Activated naive CD8-positive, alpha-beta T cell (primary cell): ENCODE data around the gene PDE9A.
"Not testable (repeated sequence)": the region's sequence is repeated elsewhere in the genome, so short reads cannot be mapped to it uniquely, and the experiment has no call there.

Experiments
- H3K27ac Mint-ChIP-seq: one replicate; pipeline ENCODE4 v1.8.0; 2021; ENCODE audit warnings: mixed read lengths
- H3K27me3 Mint-ChIP-seq: one replicate; pipeline ENCODE4 v1.8.0; 2021; ENCODE audit warnings: mixed read lengths
- H3K36me3 Mint-ChIP-seq: one replicate; pipeline ENCODE4 v1.8.0; 2021; ENCODE audit warnings: mixed read lengths
- H3K4me1 Mint-ChIP-seq: one replicate; pipeline ENCODE4 v1.8.0; 2021; ENCODE audit warnings: low read depth, mixed read lengths
- H3K4me3 Mint-ChIP-seq: one replicate; pipeline ENCODE4 v1.8.0; 2021; ENCODE audit warnings: mild to moderate bottlenecking, mixed read lengths
- H3K9me3 Mint-ChIP-seq: one replicate; pipeline ENCODE4 v1.8.0; 2021; ENCODE audit warnings: low read depth, mixed read lengths

PDE9A gene

GRCh38 chr21:42653231-42654061, at the start of gene PDE9A:
Gene PDE9A, plus strand, starts transcription at chr21:42653621. Its CDS starts 194 bp downstream, at chr21:42653815.
- peak within 1 kb of the TSS; percentile 66 for H3K27ac Mint-ChIP-seq
- no peaks in the 10 kb centered on the region for H3K36me3 Mint-ChIP-seq
- H3K9me3 Mint-ChIP-seq, result no peaks in the 10 kb centered on the region
- no peaks in the 10 kb centered on the region for H3K27me3 Mint-ChIP-seq
- H3K4me1 Mint-ChIP-seq, result peaks cover 23% of the 10 kb centered on the region
- H3K4me3 Mint-ChIP-seq, result peak within 1 kb of the TSS; percentile 80

DNA sequence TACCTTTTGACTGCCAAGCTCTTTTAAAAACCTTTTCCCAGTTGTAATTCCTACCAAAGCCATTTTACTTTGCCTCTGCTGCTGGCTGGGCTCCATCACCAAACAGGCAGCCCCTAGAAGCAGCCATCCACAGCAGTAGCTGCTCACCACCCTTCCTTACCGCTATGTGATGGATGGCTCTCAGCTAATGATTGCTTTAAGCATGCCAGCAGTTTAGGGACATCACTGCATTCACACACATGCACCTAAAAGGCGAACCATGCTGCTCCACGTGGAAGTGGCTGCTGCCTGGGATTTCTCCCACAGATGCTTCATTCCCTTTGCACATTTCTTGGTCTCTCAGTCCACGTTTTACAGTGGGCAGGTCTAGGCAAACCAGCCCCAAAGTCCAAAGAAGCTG, 46.3 kb upstream of the PDE9A start:
- no peak overlapping the region for H3K4me3 Mint-ChIP-seq
- peaks cover 3% of the 10 kb centered on the region for H3K36me3 Mint-ChIP-seq
- no peak overlapping the region for H3K27ac Mint-ChIP-seq
- peaks cover 12% of the 10 kb centered on the region for H3K4me1 Mint-ChIP-seq
- no peaks in the 10 kb centered on the region for H3K27me3 Mint-ChIP-seq
- no peaks in the 10 kb centered on the region for H3K9me3 Mint-ChIP-seq

DNA sequence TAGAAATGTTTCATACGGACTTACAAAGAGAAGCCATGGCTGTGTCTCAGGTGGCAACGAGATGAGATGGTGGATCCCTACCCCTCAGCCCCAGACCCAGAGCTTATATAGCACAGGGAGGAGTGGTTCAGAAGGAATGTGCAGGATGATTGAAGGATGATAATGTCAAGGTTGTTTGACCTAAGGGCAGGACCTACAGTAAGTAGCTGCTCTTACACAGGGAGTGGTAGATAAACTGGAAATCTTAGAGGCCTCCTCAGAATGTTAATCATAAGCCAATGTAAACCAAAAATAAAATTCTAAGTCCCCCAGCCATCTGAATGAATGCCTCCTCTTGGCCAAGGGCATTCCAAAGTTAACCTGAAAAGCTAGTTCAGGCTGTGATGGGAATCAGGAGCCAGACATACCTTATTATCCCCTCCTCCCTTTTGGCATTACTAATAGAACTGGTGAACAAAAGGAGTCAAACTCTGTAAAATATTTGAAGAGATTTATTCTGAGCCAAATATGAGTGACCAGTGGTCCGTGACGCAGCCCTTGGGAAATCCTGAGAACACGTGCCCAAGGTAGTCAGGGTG, 45.8 kb upstream of the PDE9A start:
- Mint-ChIP-seq H3K27me3 (no peaks in the 10 kb centered on the region), H3K4me3 (no peak overlapping the region), H3K36me3 (peaks cover 3% of the 10 kb centered on the region), H3K4me1 (peaks cover 12% of the 10 kb centered on the region), H3K9me3 (peaks cover 4% of the 10 kb centered on the region), H3K27ac (no peak overlapping the region)

DNA sequence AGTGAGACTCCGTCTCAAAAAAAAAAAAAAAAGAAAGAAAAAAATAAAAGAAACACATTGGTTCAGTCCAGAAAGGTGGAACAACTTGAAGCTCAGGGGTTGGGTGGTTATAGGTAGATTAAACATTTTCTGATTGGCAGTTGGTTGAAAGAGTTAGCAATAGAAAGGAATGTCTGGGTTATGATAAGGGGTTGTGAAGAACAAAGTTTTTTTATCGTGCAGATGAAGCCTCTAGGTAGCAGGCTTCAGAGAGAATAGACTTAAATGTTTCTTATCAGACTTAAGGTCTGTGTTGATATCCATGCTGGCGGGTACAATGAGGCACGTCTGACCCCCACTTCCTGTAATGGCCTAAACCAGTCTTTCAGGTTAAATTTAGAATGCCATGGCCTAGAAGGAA, 45.0 kb upstream of the PDE9A start:
- Mint-ChIP-seq H3K9me3 (peaks cover 9% of the 10 kb centered on the region), H3K27me3 (no peaks in the 10 kb centered on the region), H3K4me1 (peaks cover 12% of the 10 kb centered on the region), H3K36me3 (no peaks in the 10 kb centered on the region), H3K27ac (no peak overlapping the region), H3K4me3 (no peak overlapping the region)

GRCh38 chr21:42609811-42610210, 43.6 kb upstream of the PDE9A start:
- H3K36me3 Mint-ChIP-seq, result no peaks in the 10 kb centered on the region
- H3K9me3 Mint-ChIP-seq, result peaks cover 9% of the 10 kb centered on the region
- H3K27me3 Mint-ChIP-seq, result no peaks in the 10 kb centered on the region
- no peak overlapping the region for H3K4me3 Mint-ChIP-seq
- H3K27ac Mint-ChIP-seq, result no peak overlapping the region
- peaks cover 14% of the 10 kb centered on the region for H3K4me1 Mint-ChIP-seq

DNA sequence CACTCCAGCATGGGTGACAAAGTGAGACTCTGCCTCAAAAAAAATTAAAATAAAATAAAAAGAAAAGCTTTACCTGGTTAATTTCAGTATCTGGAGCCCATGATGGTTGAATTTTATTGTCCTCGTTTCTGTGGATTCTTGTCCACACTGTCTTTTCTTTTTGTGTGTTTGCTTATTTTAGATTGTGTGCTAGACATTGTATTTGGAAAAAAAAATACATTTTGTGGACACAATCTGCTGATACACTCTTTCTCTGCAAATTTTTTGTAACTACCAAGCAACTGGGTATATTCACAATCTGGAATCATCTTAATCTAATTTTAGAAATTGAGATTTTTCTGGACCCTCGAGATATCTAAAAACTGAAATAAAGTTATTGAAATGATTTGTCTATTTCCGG, 41.6 kb upstream of the PDE9A start:
- Mint-ChIP-seq H3K9me3 (peaks cover 9% of the 10 kb centered on the region), H3K36me3 (no peaks in the 10 kb centered on the region), H3K27me3 (no peaks in the 10 kb centered on the region), H3K4me1 (peaks cover 14% of the 10 kb centered on the region), H3K4me3 (no peak overlapping the region), H3K27ac (no peak overlapping the region)

DNA sequence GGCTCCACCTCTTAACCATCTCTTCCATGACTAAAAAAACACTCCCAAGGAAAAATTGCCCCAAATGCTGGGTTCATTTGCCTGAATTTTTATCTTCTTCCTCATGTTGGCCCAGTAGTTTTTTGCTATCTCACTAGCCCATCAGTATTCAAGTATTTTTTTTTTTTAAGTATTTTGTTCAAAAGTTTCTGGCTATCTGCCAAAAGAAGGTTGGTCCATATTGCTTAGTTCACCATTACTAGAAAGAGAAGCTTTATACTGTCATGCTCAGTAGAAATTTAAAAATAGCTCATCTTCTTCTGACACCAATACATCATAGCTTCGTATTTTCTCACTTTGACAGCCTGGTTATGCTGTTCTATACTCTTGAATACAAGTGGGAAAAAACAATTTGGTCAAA, 41.0 kb upstream of the PDE9A start:
- no peaks in the 10 kb centered on the region for H3K27me3 Mint-ChIP-seq
- H3K36me3 Mint-ChIP-seq, result no peaks in the 10 kb centered on the region
- H3K27ac Mint-ChIP-seq, result no peak overlapping the region
- peaks cover 14% of the 10 kb centered on the region for H3K4me1 Mint-ChIP-seq
- H3K4me3 Mint-ChIP-seq, result no peak overlapping the region
- H3K9me3 Mint-ChIP-seq, result peaks cover 9% of the 10 kb centered on the region

- Mint-ChIP-seq H3K27me3 (no peaks in the 10 kb centered on the region), H3K9me3 (peaks cover 9% of the 10 kb centered on the region), H3K27ac (no peak overlapping the region), H3K4me1 (peaks cover 14% of the 10 kb centered on the region), H3K36me3 (no peaks in the 10 kb centered on the region), H3K4me3 (no peak overlapping the region)
Measured at GRCh38 chr21:42613756-42614155, 39.7 kb upstream of the PDE9A start.

DNA sequence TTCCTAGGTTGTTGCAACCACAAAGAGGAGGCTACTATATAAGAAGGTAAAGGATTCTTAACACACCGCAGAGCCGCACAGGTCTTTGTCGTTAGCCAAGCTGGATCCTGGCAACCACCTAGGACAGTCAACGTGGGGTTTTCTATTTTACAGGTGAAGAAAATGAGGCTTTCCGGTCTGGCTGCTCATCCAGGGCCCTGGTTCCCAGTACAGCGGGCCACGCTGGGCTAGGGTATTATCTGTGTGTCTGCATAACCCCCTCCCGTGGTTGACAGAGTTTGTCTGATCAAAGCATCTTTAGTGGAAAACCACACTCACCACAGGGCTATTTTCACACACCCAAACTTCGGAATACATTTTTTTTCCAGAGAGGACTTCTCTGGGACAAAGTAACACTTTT, 39.0 kb upstream of the PDE9A start:
- no peak overlapping the region for H3K4me3 Mint-ChIP-seq
- H3K36me3 Mint-ChIP-seq, result no peaks in the 10 kb centered on the region
- peaks cover 11% of the 10 kb centered on the region for H3K4me1 Mint-ChIP-seq
- H3K27me3 Mint-ChIP-seq, result no peaks in the 10 kb centered on the region
- H3K27ac Mint-ChIP-seq, result no peak overlapping the region
- peaks cover 9% of the 10 kb centered on the region for H3K9me3 Mint-ChIP-seq

DNA sequence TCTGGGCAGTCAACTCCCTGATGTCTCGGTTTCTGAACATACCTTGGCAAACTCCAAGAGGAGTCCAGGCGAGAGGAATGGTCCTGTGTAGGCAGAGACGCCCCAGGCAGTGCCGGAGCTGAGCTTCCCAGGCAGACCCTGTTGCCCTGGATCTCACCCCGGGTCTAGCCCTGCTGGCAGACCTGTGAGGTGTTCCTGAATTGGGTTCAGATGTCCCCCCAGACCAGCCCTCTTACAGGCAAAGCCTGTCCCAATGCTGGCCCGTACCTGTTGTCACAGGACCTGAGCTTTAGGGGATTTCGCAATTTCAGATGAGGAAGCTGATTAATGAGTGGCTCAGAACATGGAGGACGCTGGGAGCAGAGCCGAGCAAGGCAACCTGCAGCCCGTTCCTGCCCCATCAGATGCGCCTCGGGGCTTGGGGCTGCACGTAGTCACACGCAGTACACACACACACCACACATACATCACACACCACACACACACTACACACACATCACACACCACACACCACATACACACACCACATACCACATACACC, 38.5 kb upstream of the PDE9A start:
- no peak overlapping the region for H3K27ac Mint-ChIP-seq
- H3K4me1 Mint-ChIP-seq, result peaks cover 7% of the 10 kb centered on the region

GRCh38 chr21:42615377-42615776, 38.0 kb upstream of the PDE9A start:
- not testable (repeated sequence) for H3K4me1 Mint-ChIP-seq, H3K27me3 Mint-ChIP-seq, H3K4me3 Mint-ChIP-seq, H3K27ac Mint-ChIP-seq, H3K9me3 Mint-ChIP-seq, H3K36me3 Mint-ChIP-seq

More for the DNA sequence above, 38.5 kb upstream of the PDE9A start:
- H3K9me3 Mint-ChIP-seq, result peaks cover 9% of the 10 kb centered on the region
- no peak overlapping the region for H3K4me3 Mint-ChIP-seq
- H3K27me3 Mint-ChIP-seq, result no peaks in the 10 kb centered on the region
- H3K36me3 Mint-ChIP-seq, result no peaks in the 10 kb centered on the region

- H3K4me3 Mint-ChIP-seq, result no peak overlapping the region
- H3K27ac Mint-ChIP-seq, result no peak overlapping the region
- peaks cover 9% of the 10 kb centered on the region for H3K9me3 Mint-ChIP-seq
- no peaks in the 10 kb centered on the region for H3K27me3 Mint-ChIP-seq
- no peaks in the 10 kb centered on the region for H3K36me3 Mint-ChIP-seq
- peaks cover 2% of the 10 kb centered on the region for H3K4me1 Mint-ChIP-seq
Measured at GRCh38 chr21:42615924-42616323, 37.5 kb upstream of the PDE9A start.

DNA sequence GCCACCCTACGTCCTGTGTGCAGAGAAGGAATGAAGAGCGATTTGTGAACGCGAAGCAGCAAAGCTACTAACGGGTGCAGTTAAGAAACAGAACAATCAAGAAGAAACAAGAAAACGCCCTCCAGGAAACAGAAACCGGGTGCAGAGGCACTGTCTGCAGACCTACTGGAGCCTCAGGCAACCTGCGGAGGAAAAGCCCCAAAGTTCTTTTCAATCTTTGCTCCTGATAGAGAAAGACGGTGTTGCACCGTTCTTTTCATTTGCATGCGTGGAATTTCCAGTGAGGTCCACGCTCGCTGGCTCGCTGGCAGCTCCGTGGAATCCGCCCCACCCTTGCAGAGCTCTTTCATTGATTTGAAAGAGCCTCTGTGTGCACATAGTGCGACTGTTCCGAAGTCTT, 37.0 kb upstream of the PDE9A start:
- Mint-ChIP-seq H3K27me3 (no peaks in the 10 kb centered on the region), H3K4me1 (peaks cover 2% of the 10 kb centered on the region), H3K27ac (no peak overlapping the region), H3K36me3 (no peaks in the 10 kb centered on the region), H3K4me3 (no peak overlapping the region), H3K9me3 (peaks cover 9% of the 10 kb centered on the region)

DNA sequence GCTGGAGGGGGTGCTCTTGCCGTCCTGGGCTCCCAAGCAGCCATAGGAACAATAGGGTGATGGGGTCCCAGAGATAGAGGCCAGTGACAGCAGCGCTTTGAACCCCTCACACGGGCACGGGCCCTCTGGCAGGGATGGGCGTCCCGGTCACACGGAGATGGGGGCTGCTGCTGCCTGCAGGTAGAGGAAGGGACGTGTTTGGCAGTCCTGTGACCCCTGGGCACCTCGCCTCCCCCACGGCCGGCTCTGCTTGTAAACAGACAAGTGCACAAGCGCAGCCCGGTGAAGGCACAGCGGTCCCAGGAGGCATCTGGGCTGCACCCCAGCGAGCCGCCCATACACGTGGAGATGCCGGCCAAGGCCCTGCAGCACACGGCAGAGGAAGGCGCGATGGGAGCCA, 36.5 kb upstream of the PDE9A start:
- H3K9me3 Mint-ChIP-seq, result peaks cover 9% of the 10 kb centered on the region
- H3K36me3 Mint-ChIP-seq, result no peaks in the 10 kb centered on the region
- no peak overlapping the region for H3K27ac Mint-ChIP-seq
- H3K4me3 Mint-ChIP-seq, result no peak overlapping the region
- peaks cover 2% of the 10 kb centered on the region for H3K4me1 Mint-ChIP-seq
- H3K27me3 Mint-ChIP-seq, result no peaks in the 10 kb centered on the region

GRCh38 chr21:42617486-42617885, 35.9 kb upstream of the PDE9A start:
- Mint-ChIP-seq H3K9me3 (peaks cover 6% of the 10 kb centered on the region), H3K4me3 (no peak overlapping the region), H3K27me3 (no peaks in the 10 kb centered on the region)

More at GRCh38 chr21:42617486-42617885, 35.9 kb upstream of the PDE9A start:
- Mint-ChIP-seq H3K36me3 (no peaks in the 10 kb centered on the region), H3K4me1 (peaks cover 2% of the 10 kb centered on the region), H3K27ac (no peak overlapping the region)
